ENCODE results near the gene PITX3. TPM values are rescaled to one million over a fixed set of nuclear protein-coding genes. Genes with fewer than 3 reads are reported as not detected.

Gene PITX3
- total and polyA plus RNA-seq, 2 experiments from 2014 or later: 0.34 TPM; not detected in 1

- TF ChIP-seq, protein P1, sequence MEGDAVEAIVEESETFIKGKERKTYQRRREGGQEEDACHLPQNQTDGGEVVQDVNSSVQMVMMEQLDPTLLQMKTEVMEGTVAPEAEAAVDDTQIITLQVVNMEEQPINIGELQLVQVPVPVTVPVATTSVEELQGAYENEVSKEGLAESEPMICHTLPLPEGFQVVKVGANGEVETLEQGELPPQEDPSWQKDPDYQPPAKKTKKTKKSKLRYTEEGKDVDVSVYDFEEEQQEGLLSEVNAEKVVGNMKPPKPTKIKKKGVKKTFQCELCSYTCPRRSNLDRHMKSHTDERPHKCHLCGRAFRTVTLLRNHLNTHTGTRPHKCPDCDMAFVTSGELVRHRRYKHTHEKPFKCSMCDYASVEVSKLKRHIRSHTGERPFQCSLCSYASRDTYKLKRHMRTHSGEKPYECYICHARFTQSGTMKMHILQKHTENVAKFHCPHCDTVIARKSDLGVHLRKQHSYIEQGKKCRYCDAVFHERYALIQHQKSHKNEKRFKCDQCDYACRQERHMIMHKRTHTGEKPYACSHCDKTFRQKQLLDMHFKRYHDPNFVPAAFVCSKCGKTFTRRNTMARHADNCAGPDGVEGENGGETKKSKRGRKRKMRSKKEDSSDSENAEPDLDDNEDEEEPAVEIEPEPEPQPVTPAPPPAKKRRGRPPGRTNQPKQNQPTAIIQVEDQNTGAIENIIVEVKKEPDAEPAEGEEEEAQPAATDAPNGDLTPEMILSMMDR (conservative IDR thresholded peaks at IDR 0.05; ENCODE audit: low read depth in 2 of 2): no peak
- no peak for TF ChIP-seq NANOG (IDR thresholded peaks at IDR 0.05; ENCODE audit: borderline replicate concordance)
- TF ChIP-seq ZNF331 (CRISPR knock-in tag; IDR thresholded peaks at IDR 0.05; ENCODE audit: low read depth): no peak
- TF ChIP-seq JUNB (IDR thresholded peaks at IDR 0.05; ENCODE audit: unreplicated experiment): no peak
- no peak for TF ChIP-seq STAT1 (IDR thresholded peaks at IDR 0.05; ENCODE audit: unreplicated experiment)
- TF ChIP-seq POLR2AphosphoS5 (IDR thresholded peaks at IDR 0.05; ENCODE audit: low read depth): no peak
- no peak for TF ChIP-seq EZH2 (IDR thresholded peaks at IDR 0.05; ENCODE audit: low read depth, unreplicated experiment)
- no peak for TF ChIP-seq ZNF114 (CRISPR knock-in tag; IDR thresholded peaks at IDR 0.05)
- no peak for TF ChIP-seq CREB1 (CRISPR knock-in tag; IDR thresholded peaks at IDR 0.05; ENCODE audit: low read depth)
- no peak for TF ChIP-seq ETS1 (IDR thresholded peaks at IDR 0.05)
- TF ChIP-seq, protein P2, sequence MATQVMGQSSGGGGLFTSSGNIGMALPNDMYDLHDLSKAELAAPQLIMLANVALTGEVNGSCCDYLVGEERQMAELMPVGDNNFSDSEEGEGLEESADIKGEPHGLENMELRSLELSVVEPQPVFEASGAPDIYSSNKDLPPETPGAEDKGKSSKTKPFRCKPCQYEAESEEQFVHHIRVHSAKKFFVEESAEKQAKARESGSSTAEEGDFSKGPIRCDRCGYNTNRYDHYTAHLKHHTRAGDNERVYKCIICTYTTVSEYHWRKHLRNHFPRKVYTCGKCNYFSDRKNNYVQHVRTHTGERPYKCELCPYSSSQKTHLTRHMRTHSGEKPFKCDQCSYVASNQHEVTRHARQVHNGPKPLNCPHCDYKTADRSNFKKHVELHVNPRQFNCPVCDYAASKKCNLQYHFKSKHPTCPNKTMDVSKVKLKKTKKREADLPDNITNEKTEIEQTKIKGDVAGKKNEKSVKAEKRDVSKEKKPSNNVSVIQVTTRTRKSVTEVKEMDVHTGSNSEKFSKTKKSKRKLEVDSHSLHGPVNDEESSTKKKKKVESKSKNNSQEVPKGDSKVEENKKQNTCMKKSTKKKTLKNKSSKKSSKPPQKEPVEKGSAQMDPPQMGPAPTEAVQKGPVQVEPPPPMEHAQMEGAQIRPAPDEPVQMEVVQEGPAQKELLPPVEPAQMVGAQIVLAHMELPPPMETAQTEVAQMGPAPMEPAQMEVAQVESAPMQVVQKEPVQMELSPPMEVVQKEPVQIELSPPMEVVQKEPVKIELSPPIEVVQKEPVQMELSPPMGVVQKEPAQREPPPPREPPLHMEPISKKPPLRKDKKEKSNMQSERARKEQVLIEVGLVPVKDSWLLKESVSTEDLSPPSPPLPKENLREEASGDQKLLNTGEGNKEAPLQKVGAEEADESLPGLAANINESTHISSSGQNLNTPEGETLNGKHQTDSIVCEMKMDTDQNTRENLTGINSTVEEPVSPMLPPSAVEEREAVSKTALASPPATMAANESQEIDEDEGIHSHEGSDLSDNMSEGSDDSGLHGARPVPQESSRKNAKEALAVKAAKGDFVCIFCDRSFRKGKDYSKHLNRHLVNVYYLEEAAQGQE (IDR thresholded peaks at IDR 0.05; ENCODE audit: unreplicated experiment): no peak
- no peak for TF ChIP-seq EZH2phosphoT487 (IDR thresholded peaks at IDR 0.05; ENCODE audit: unreplicated experiment)
- TF ChIP-seq ZNF462 (CRISPR knock-in tag; IDR thresholded peaks at IDR 0.05): no peak
- Histone ChIP-seq H3F3A (replicated peaks; ENCODE audit: low read depth) (no peaks in the 10 kb centered on the region), H3K9me2 (ENCODE audit: insufficient read depth) (no peaks in the 10 kb centered on the region), H3K36me3 (ENCODE audit: insufficient read depth) (no peaks in the 10 kb centered on the region), H3K4me1 (ENCODE audit: insufficient read depth) (peaks cover 15% of the 10 kb centered on the region), H3K79me2 (replicated peaks; ENCODE audit: insufficient read depth) (peaks cover 52% of the 10 kb centered on the region), H3K4me2 (peak overlapping the region; percentile 100), H2AFZ (peak overlapping the region; percentile 11), H3K27me3 (ENCODE audit: insufficient read depth) (peaks cover 32% of the 10 kb centered on the region), H4K20me1 (replicated peaks; ENCODE audit: insufficient read depth) (peaks cover 40% of the 10 kb centered on the region), H3K27ac (ENCODE audit: low read depth) (no peak overlapping the region), H3K4me3 (peak overlapping the region; percentile 64)
- Mint-ChIP-seq H3K36me3 (ENCODE audit: low read depth) (no peaks in the 10 kb centered on the region; the same call in 1 of the 3 replicates), H3K4me1 (peaks cover 23% of the 10 kb centered on the region), H3K27ac (peak overlapping the region; percentile 43; the same call in 1 of the 2 replicates), H3K9me3 (no peaks in the 10 kb centered on the region; the same call in 2 of the 3 replicates), H3K4me3 (peak overlapping the region; percentile 94), H3K27me3 (ENCODE audit: insufficient read depth, low read depth, poor library complexity) (peaks cover 28% of the 10 kb centered on the region)
- no peak for ATAC-seq
- DNase-seq (ENCODE audit: low spot score): no peak
Measured at GRCh38 chr10:102245932-102246251, 4.6 kb upstream of the PITX3 start.
